HG03045 (cell line): ENCODE results near the gene ULK3.

Experiments
- ATAC-seq: cut with Tn5 transposase; IDR thresholded peaks from one replicate; pipeline ENCODE4 v1.9.1; 2021; ENCODE audit warnings: mild to moderate bottlenecking, moderate library complexity; ENCODE audit not compliant: unreplicated experiment

The ULK3 gene

DNA sequence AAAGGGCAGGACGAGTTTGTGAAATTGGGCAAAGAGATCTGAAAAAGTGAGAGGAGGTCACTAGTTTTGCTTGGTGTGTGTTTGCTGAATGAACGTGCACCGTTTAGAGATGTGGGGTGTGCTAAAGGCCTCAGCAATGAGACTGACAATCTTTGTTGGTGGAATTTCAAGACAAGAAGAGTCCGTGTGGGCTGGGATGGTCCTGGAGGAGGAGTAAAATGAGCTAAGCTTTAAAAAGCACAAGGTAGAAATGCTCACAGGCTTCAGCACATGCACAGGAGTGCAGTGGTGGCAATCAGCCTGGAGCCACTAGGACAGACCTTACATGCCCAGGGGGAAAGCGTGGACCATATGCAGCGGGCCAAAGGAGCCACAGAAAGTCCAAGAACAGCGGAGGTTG lies 18.0 kb downstream of the ULK3 start:
- no peak for ATAC-seq

DNA sequence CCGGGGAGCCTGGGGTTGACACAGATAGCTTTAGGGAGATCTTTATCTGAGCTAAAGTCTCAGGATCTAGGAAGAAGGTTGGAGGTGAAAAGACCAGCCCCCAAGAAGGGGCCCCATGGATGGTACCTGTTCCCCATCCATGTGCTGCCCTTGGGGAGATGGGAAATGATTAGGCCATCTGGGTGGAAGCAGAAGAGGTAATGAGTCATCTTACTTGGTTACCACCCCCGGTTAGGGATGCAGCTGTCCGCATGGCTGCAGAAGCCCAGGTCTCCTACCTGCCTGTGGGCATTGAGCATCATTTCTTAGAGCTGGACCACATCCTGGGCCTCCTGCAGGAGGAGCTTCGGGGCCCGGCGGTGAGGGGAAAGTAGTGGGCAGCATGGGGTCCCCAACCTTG lies 19.6 kb downstream of the ULK3 start:
- no peak for ATAC-seq

DNA sequence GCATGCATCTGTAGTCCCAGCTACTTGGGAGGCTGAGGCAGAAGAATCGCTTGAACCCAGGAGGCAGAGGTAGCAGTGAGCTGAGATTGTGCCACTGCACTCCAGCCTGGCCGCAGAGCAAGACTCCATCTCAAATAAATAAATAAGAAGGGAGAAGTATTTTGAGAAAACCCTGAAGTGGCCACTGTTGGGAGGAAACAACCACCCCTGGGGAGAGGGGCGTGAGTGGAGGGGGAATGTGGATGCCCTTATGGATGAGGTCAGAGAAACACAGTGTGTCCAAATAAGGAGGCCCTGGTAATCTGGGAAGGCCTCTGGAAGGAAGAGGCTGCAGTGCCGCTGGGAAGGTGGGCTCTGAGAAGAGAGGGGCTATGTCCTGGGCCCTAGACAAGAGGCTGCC lies 20.7 kb downstream of the ULK3 start:
- ATAC-seq = no peak

DNA sequence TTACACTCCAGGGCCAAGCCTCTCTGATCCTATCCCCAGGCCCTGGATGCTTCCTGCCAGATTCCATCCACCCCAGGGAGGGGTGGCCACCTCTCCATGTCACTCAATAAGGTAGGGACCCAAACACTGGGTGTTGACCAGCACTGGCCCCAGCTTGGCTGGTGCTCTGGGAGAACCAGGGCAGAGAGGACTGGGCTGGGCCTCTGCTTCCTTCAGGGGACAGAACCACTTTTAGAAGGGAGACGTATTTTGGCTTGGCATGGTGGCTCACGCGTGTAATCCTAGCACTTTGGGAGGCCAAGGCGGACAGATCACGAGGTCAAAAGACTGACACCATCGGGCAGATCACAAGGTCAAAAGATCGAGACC lies 21.2 kb downstream of the ULK3 start:
- ATAC-seq = no peak

DNA sequence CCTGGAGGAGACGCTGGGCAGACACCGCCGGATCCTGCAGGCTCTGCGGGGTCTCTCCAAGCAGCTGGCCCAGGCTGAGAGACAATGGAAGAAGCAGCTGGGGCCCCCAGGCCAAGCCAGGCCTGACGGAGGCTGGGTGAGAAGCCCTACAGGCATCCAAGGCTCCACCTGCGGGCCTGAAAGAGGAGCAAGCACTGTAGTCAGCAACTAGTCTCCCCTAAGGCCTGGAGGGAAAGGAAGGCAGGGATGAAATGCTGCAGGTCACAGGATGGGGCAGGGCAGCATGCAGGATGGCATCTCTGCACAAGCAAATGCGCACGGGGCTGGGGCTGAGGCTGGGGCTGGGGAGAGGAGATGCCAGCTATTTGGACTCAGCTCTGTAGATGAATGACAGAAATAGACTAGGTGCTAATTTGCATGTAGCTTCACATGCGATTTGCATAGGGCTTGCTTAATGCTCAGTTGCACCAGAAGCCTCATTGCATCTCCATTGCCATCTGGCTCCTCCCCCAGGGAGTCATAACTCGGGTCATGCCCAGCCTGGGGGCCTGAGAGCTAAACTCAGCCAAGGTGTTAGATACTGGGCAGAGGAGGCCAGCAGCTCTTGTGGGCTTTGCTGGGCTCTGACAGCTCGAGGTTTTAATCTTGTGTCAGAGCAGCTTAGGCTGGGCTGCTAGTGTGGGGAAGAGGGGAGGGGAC lies 21.7 kb downstream of the ULK3 start:
- ATAC-seq = no peak

DNA sequence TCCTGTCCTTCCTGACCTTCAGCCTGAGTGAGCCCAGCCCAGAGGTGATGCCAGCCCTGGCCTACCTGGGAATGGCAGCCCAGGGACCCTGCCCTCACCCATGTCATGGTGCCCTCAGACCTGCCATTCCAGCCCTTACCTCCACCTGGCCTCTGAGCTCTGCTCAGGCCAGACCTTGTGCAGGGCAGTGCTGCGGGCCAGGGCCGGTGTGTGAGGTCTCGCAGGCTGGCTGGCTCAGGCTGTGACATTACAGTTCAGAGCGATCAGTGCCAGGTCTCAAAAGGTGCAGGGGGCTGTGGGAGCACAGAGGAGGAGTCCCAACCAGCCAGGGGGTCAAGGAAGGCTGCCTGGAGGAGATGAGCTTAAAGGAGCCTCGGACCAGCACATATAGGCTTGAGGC lies 22.9 kb downstream of the ULK3 start:
- ATAC-seq = no peak

DNA sequence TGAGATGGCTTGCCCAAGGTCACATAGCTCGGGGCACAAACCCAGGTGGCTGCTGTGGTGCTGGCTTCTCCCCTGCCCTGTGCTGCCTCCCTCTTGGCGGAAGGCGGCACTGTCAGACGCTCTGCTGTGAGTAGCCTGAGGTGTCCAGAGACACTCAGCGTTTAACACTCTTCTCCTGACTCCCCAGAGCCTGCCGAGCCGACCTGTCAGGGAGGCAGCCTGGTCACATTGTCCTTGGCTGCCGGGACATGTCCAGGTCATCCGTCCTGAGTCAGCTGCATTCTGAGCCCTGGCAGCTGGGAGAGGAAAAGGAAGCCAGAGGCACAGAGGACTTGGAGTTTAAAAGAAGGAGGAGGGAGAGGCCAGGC lies 25.6 kb downstream of the ULK3 start:
- no peak for ATAC-seq

DNA sequence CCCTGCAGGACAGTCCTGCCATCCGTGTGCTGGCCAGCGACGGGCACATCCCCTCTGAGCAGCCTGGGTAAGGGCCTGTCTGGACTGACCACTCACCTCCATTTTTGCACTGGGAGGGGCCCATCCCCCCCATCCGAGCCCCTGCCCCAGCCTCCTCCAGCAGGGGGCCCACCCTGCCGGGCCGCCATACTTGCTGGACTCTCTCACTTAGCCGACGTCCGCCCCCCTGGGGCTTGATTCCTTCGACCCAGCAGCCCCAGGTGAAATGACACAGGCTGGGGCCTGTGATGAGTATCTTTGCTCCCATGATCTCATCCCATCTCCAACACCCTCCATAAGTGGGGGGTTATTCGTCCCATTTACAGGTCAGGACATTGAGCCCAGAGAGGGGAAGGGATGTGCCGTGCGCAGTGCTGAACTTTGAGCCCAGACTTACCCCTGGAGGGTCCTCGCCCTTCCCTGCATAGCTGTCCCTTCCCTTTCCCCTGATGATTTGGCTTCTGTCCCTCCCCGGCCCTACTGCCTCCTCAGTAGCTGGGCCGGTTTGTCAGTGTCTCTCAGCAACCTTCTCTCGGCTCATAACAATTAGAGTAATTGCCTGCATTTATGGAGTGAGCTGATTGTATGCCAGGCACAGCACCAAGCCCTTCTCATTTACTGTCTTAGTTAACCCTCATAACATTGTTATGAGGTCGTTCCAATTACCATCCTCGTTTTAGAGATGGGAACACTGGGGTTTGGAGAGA lies 26.2 kb downstream of the ULK3 start:
- no peak for ATAC-seq

DNA sequence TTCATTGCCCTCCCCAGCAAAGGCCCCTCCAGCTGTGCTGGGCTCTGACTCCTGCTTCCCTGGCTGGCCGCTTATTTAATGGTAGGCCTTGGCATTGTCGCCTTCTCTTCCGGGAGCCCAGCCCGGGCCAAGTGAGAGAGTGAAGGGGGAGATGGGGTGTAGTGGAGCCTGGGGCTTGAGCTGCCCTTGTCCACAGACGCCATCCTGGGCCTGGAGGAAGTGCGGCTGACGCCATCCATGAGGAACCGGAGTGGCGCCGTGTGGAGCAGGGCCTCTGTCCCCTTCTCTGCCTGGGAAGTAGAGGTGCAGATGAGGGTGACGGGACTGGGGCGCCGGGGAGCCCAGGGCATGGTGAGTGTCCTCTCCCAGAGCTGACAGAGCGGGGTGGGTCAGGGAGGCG lies 27.0 kb downstream of the ULK3 start:
- no peak for ATAC-seq

DNA sequence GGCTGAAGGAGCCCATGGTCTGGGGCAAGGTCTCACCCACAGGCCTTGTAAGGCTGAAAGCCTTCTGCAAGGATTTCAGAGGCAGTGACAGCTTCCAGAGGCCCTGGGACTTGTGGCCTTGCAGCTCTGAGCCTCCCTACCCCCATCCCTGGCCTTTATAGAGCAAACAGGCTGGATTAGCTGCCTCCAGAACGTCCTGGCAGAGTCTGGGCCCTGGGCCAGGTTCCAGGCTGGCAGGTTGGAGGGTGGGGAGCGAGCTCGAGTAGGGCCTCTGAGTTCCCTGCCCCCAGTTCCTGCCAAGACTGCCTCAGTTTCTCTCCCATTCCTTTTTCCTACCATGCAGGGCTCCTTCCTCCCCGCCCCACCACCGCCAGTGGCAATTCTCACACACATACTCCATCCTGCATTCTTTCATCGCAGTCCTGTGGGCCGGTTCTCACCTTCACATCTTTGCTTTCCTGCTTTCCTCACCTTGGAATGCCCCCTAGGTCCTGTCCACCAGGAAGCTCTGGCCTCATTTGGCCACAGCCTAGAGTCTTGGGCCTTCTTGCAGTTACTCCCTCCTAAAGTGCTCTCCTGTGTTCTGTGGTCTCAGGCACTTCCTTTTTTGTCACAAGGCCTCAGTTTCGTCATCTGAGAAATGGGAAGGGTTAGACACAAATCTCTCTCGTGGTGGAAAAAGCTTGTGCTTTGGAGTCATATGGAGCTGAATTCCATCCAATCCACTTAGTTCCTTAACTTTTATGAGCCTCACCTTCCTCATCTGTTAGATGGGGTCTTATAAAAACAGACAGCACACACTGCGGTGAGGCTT lies 27.6 kb downstream of the ULK3 start:
- no peak for ATAC-seq

DNA sequence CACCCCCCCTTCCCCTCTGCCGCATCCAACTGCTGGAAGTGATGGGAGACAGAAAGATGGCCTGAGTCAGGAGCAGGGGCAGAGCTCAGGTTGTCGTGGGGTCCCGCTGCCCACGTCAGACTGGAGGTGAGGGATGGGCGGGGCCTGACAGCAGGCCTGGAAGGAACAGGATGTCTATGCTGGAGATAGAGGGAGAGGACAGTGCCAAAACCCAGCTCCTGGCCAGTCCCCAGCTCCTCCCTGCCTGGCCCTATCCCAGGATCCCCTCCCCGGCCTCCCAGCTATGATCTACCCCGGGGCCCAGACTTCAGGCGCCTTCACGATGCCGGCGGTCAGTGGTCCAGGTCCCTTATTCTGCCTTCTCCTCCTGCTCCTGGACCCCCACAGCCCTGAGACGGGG lies 30.4 kb downstream of the ULK3 start, which contains the start of gene LMAN1L:
Gene LMAN1L, plus strand, starts transcription at position 303 of the 400 bp plus-strand sequence. Its CDS starts 20 bp downstream, at position 323.
- no peak for ATAC-seq

DNA sequence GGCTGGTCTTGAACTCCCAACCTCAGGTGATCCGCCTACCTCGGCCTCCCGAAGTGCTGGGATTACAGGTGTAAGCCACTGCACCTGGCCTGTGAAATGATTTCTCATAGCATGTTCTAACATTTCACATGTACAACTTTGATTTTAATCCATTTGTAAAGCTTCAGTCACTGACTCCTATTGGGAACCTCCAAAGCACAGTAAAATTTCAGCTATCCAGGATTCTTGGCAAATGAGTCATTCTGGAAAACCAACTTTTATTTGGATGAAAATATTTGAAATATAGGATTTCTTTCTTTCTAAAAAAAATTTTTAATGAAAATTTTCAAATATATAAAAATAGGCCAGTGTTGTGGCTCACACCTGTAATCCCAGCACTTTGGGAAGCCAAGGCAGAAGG lies 33.0 kb downstream of the ULK3 start:
- ATAC-seq = no peak

DNA sequence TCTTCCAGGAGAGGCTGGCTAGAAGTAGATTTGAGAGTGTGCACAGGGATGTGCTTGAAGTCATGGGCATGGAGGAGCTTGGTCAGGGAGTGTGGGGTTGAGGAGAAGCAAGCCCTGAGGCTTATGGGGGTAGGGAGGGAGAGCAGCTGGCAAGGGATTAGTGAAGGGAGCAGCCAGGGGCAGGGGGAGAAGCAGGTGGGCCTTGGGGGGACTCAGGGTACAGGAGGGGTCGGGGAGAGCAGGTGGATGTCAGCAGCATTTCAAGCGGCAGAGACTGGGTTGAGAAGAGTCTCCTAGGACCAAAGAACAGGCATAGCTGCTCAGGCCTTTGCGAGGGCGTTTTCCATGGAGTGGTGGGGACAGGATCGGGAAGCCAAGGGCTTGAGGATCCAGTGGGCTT lies 33.7 kb downstream of the ULK3 start:
- ATAC-seq = no peak

DNA sequence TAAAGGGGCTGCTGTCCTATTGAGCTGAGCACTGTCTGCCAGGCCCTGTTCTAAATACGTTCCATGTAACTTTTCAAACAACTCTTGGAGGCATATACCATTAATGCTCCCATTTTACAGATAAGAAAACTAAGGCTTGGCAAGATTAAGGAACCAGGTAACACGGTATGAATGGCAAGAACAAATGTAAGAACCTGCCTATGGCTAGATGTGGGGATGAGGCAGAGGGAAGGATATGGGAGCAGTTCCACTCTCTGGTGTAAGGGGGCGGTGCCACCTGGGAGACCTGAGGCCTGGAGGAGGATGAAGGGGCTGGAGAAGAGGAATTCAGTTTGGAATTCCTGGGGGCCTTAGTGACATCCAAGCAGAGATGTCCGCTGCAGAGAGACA lies 34.1 kb downstream of the ULK3 start:
- no peak for ATAC-seq

DNA sequence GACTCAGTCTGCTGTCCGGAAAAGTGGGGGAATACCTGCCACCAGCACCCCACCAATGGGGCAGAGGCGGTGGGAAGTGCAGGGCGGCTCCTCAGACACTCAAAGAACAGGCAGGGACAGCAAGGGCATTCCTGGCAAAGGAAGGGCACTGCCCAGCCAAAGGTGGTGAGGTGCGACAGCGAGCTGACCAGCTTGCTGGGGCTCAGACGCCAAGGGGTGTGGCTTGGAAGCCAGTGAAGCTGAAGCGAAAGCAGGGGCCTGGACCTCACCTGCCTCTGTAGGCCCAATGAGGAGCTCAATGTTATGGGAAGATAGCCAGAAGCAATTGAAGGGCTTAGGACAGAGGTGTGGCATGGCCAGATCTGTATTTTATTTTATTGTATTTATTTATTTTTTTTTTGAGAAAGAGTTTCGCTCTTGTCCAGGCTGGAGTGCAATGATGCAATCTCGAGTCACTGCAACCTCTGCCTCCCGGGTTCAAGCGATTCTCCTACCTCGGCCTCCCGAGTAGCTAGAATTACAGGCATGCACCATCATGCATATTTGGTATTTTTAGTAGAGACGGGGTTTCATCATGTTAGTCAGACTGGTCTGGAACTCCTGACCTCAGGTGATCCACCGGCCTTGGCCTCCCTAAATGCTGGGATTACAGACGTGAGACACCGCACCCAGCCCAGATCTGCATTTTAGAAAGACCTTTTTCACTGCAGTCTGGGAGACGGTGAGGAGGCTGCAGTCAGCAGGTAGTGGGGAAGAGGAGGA lies 34.7 kb downstream of the ULK3 start:
- ATAC-seq = no peak

DNA sequence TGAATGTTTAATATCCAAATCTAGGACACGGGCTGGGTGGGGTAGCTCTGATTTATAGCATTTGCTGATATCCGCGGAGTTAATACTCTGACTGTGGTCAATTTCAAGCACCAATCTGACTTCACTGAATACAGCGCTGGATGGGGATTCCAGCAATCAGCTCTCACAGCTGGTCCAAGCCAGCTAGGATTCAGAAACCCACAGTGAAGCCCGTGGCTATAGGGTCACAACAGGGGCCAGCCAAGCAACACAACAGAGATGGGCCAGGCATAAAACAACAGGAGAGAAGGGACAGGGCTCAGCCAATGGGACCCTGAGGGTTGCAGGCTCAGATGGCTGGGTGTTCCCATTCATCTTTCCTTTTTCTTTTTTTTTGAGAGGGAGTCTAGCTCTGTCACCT lies 35.7 kb downstream of the ULK3 start:
- no peak for ATAC-seq

DNA sequence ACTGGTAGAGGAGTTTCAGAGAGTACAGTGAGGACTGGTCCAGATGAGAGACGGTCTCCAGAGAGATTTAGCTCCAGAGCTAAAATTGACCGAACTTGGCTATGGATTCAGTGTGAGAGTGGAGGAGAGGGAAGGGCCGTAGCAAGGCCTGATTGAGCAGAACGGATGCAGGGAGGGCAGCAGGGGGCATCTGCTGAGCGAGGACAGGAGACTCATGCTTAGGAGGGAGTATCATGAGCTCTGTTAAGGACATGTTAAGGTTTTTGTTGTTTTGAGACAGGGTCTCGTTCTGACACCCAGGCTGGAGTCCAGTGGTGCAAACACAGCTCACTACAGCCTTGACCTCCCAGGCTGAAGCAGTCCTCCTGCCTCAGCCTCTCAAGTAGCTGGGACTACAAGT lies 38.0 kb downstream of the ULK3 start:
- ATAC-seq = no peak

DNA sequence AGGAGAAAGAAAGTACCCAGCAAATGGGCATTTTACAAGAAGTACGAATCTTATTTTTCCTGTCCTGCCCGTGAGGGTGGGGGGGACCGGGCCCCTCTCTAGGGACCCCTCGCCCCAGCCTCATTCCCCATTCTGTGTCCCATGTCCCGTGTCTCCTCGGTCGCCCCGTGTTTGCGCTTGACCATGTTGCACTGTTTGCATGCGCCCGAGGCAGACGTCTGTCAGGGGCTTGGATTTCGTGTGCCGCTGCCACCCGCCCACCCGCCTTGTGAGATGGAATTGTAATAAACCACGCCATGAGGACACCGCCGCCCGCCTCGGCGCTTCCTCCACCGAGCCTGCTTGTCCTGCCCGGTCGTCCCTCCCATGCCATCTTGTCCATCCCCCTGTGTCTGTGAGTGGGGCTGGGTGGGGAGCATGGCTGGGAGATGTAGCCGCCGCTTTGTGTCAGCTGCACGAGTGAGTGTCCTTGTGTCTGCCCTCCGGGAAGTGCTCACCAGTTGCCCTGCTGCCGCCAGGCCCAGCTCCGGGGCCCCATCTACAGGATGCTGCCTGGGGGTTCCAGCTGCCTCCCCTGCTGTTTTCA lies 40.0 kb downstream of the ULK3 start:
- no peak for ATAC-seq

DNA sequence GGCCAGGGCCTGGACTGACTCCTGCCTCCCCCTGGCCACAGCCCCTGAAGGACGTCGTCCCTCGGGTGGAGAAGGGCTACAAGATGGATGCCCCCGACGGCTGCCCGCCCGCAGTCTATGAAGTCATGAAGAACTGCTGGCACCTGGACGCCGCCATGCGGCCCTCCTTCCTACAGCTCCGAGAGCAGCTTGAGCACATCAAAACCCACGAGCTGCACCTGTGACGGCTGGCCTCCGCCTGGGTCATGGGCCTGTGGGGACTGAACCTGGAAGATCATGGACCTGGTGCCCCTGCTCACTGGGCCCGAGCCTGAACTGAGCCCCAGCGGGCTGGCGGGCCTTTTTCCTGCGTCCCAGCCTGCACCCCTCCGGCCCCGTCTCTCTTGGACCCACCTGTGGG lies 40.7 kb downstream of the ULK3 start:
- no peak for ATAC-seq

DNA sequence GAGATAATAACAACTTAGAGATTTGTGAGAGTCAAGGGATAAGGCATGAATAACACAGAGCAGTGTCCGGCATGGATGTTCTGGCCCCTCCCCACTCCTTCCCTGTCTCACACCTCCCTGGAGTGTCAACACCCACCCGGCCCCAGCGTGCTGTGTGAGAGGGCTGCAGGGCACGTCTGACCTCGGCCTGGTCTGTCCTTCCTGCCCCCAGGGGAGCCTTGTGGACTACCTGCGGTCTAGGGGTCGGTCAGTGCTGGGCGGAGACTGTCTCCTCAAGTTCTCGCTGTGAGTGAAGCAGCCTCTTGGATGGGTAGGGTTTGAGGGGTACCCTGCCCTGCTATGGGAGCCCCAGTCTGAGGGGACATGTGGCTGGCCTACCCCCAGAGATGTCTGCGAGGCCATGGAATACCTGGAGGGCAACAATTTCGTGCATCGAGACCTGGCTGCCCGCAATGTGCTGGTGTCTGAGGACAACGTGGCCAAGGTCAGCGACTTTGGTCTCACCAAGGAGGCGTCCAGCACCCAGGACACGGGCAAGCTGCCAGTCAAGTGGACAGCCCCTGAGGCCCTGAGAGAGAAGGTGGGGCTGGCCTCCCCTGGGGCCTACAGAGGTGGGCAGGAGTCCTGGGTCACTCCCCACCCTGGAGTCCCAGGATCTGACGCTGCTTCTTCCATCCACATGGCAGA lies 41.5 kb downstream of the ULK3 start:
- ATAC-seq = no peak
